Activated naive CD8-positive, alpha-beta T cell treated with anti-CD3 and anti-CD28 coated beads, Interleukin-2, amount 50 U/mL, for 24 hours (primary cell): ENCODE measurements around the gene TFCP2L1.
"Not testable (repeated sequence)": the region's sequence is repeated elsewhere in the genome, so short reads cannot be mapped to it uniquely, and the experiment has no call there.

Experiments
- ATAC-seq: fragments of 150-1000 bp; cut with Tn5 transposase; one replicate; pipeline ENCODE4 v1.10.0; 2021
- DNase-seq: peaks from one replicate; pipeline ENCODE4 v3.0.0; 2021
- H3K27ac Mint-ChIP-seq: one replicate; pipeline ENCODE4 v1.8.0; 2021; ENCODE audit warnings: mild to moderate bottlenecking, mixed read lengths
- H3K27me3 Mint-ChIP-seq: one replicate; pipeline ENCODE4 v1.8.0; 2021; ENCODE audit warnings: mixed read lengths
- H3K36me3 Mint-ChIP-seq: one replicate; pipeline ENCODE4 v1.8.0; 2021; ENCODE audit warnings: low read depth, mixed read lengths
- H3K4me1 Mint-ChIP-seq: one replicate; pipeline ENCODE4 v1.8.0; 2021; ENCODE audit warnings: mixed read lengths
- H3K4me3 Mint-ChIP-seq: one replicate; pipeline ENCODE4 v1.8.0; 2021; ENCODE audit warnings: mild to moderate bottlenecking, moderate library complexity, mixed read lengths
- H3K9me3 Mint-ChIP-seq: one replicate; pipeline ENCODE4 v1.8.0; 2021; ENCODE audit warnings: mixed read lengths

The TFCP2L1 gene

GRCh38 chr2:121236101-121236640, 48.8 kb downstream of the TFCP2L1 start:
- DNase-seq (no peak), ATAC-seq (no peak)
- Mint-ChIP-seq H3K27ac (no peak overlapping the region), H3K36me3 (no peaks in the 10 kb centered on the region), H3K4me3 (no peak overlapping the region), H3K9me3 (no peaks in the 10 kb centered on the region), H3K4me1 (no peaks in the 10 kb centered on the region), H3K27me3 (no peaks in the 10 kb centered on the region)

DNA sequence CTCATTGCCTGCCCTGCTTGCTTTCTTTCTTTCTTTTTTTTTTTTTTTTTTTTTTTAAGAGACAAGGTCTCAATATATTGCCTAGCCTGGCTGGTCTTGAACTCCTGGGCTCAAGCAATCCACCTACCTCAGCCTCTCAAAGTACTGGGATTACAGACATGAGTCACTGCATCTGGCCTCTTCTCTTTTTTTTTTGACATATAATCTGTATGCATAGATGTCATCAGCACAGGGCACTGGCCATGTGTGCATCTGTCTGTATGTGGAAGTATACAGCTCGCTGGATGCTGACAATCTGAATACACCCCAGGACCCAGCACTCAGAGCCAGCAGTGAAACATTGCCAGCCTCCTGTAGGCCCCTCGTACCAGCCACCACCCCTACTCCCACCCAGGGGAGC, 49.5 kb downstream of the TFCP2L1 start:
- H3K27me3 Mint-ChIP-seq, result no peaks in the 10 kb centered on the region
- H3K36me3 Mint-ChIP-seq, result no peaks in the 10 kb centered on the region
- ATAC-seq (no peak), DNase-seq (no peak)
- H3K4me3 Mint-ChIP-seq, result no peak overlapping the region
- no peaks in the 10 kb centered on the region for H3K9me3 Mint-ChIP-seq
- no peak overlapping the region for H3K27ac Mint-ChIP-seq
- no peaks in the 10 kb centered on the region for H3K4me1 Mint-ChIP-seq

- Mint-ChIP-seq H3K27ac (no peak overlapping the region), H3K4me1 (no peaks in the 10 kb centered on the region), H3K9me3 (no peaks in the 10 kb centered on the region), H3K4me3 (no peak overlapping the region), H3K36me3 (no peaks in the 10 kb centered on the region), H3K27me3 (no peaks in the 10 kb centered on the region)
- DNase-seq, result no peak
- no peak for ATAC-seq
Observed at GRCh38 chr2:121234791-121235190, 50.2 kb downstream of the TFCP2L1 start.

DNA sequence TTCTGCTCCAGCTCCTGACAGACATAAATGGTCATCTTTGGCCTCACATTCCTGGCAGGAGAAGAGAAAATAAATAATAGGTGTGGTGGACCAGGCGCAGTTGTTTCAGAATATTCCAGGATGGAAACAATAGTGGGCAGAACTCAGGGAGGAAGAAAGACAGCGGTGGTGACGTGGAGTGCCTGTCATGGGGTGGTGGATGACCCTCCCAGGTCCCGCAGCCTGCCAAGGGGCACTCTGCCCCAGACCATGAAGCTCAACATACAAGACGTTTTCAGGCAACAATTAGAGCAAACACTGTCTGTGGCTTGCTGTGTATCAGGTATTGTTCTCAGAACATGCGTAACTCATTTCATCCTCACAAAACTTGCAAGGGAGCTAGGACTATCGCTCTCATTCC, 50.9 kb downstream of the TFCP2L1 start:
- H3K4me3 Mint-ChIP-seq, result no peak overlapping the region

GRCh38 chr2:121233486-121234110, 51.4 kb downstream of the TFCP2L1 start:
- Mint-ChIP-seq H3K4me1 (no peaks in the 10 kb centered on the region), H3K27me3 (no peaks in the 10 kb centered on the region), H3K4me3 (no peak overlapping the region), H3K36me3 (no peaks in the 10 kb centered on the region), H3K27ac (no peak overlapping the region), H3K9me3 (no peaks in the 10 kb centered on the region)
- no peak for DNase-seq
- ATAC-seq, result no peak

More for the DNA sequence above, 50.9 kb downstream of the TFCP2L1 start:
- Mint-ChIP-seq H3K9me3 (no peaks in the 10 kb centered on the region), H3K36me3 (no peaks in the 10 kb centered on the region), H3K27ac (no peak overlapping the region), H3K4me1 (no peaks in the 10 kb centered on the region), H3K27me3 (no peaks in the 10 kb centered on the region)
- DNase-seq, result no peak
- ATAC-seq, result no peak

DNA sequence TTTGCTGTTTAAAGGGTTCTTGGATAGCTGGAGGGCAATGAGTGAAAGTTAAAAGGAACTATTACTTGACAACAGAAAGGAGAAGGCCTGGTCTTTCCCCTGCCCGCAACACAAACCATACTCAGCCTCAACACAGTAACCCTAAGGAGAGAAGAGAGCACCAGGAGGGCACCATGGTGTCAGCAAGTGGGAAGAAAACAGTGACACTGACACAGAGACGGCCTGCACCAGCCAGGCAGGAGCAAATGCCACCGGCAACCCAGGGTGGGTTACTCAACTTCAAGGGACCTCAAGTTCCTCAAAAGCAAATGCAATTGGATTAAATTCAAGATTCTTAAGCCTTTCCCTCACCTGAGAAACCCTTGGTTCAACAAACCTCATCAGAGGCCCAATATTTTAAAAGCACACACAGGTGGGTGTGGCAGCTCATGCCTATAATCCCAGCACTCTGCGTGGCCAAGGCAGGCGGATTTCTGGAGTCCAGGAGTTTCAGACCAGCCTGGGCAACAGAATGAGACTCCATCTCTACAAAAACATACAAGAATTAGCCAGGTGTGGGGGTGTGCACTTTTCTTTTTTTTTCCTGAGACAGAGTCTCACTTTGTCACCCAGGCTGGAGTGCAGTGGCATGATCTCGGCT, 52.3 kb downstream of the TFCP2L1 start:
- Mint-ChIP-seq H3K9me3 (no peaks in the 10 kb centered on the region), H3K4me3 (no peak overlapping the region), H3K36me3 (no peaks in the 10 kb centered on the region), H3K4me1 (no peaks in the 10 kb centered on the region), H3K27ac (no peak overlapping the region), H3K27me3 (no peaks in the 10 kb centered on the region)
- no peak for DNase-seq
- no peak for ATAC-seq

DNA sequence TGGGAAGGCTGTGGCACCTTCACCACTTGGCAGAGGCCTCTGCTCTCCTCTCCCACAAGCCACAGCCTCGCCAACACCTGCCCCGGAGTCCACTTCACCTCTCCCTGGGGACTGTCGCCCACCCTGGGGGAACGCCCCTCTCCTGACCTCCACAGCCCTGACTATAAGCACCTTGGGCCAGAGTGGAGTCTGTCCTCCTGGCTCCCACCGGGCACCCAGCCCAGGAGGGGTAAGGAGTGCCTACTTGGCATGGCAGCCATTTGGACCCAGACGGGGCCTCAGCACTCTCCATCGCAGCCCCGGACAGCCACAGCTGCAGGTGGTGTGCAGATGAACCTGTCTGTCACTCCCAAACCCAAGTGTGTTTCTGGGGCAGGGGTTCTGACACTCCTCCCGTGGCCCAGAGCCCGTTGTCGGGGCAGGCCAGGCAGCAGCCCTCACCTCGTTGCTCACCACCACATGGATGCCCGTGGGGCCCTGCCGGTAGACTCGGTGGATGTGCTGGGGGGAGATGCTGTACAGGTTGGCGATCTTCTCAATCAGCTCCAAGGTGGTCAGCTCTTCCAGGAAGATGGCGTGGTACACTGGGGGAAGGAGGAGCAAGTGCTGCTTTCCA, 53.5 kb downstream of the TFCP2L1 start:
- Mint-ChIP-seq H3K36me3 (no peaks in the 10 kb centered on the region), H3K4me1 (no peaks in the 10 kb centered on the region), H3K9me3 (no peaks in the 10 kb centered on the region), H3K27ac (no peak overlapping the region), H3K4me3 (no peak overlapping the region), H3K27me3 (no peaks in the 10 kb centered on the region)
- ATAC-seq, result no peak
- no peak for DNase-seq

DNA sequence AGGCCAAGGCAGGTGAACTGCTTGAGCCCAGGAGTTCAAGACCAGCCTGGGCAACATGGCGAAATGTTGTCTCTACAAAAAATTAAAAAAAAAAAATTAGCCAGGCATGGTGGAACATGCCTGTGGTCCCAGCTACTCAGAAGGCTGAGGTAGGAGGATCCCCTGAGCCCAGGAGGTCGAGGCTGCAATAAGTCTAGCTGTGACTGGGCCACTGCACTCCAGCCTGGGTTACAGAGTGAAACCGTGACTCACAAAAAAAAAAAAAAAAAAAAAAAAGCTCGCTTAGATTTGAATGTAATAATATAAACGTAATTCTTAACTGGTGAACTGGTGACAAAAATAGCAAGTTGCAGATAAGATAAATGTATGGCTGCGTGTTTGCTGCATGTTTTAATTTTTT, 56.5 kb downstream of the TFCP2L1 start:
- Mint-ChIP-seq H3K27ac (no peak overlapping the region), H3K9me3 (no peaks in the 10 kb centered on the region), H3K27me3 (no peaks in the 10 kb centered on the region), H3K4me3 (no peak overlapping the region), H3K36me3 (no peaks in the 10 kb centered on the region), H3K4me1 (no peaks in the 10 kb centered on the region)
- DNase-seq (no peak), ATAC-seq (no peak)

GRCh38 chr2:121227381-121228144, 57.4 kb downstream of the TFCP2L1 start:
- H3K4me1 Mint-ChIP-seq, H3K4me3 Mint-ChIP-seq, H3K36me3 Mint-ChIP-seq, H3K9me3 Mint-ChIP-seq, DNase-seq, H3K27ac Mint-ChIP-seq, ATAC-seq, H3K27me3 Mint-ChIP-seq: not testable (repeated sequence)

- H3K4me3 Mint-ChIP-seq, H3K27me3 Mint-ChIP-seq, H3K27ac Mint-ChIP-seq, H3K9me3 Mint-ChIP-seq, H3K4me1 Mint-ChIP-seq, DNase-seq, H3K36me3 Mint-ChIP-seq, ATAC-seq: not testable (repeated sequence)
Observed at GRCh38 chr2:121225681-121226080, 59.3 kb downstream of the TFCP2L1 start.

GRCh38 chr2:121220995-121221394, 64.0 kb downstream of the TFCP2L1 start:
- Mint-ChIP-seq H3K9me3 (no peaks in the 10 kb centered on the region), H3K4me1 (no peaks in the 10 kb centered on the region), H3K4me3 (no peak overlapping the region), H3K36me3 (no peaks in the 10 kb centered on the region), H3K27me3 (no peaks in the 10 kb centered on the region), H3K27ac (no peak overlapping the region)
- no peak for DNase-seq
- ATAC-seq, result peak; percentile 40

- DNase-seq (no peak), ATAC-seq (no peak)
- no peaks in the 10 kb centered on the region for H3K9me3 Mint-ChIP-seq
- no peak overlapping the region for H3K27ac Mint-ChIP-seq
- no peak overlapping the region for H3K4me3 Mint-ChIP-seq
- H3K36me3 Mint-ChIP-seq, result no peaks in the 10 kb centered on the region
- no peaks in the 10 kb centered on the region for H3K4me1 Mint-ChIP-seq
- H3K27me3 Mint-ChIP-seq, result no peaks in the 10 kb centered on the region
Observed at GRCh38 chr2:121219866-121220265, 65.1 kb downstream of the TFCP2L1 start.

- ATAC-seq (no peak), DNase-seq (no peak)
- Mint-ChIP-seq H3K27me3 (no peaks in the 10 kb centered on the region), H3K36me3 (no peaks in the 10 kb centered on the region), H3K4me3 (no peak overlapping the region), H3K4me1 (no peaks in the 10 kb centered on the region), H3K27ac (no peak overlapping the region), H3K9me3 (no peaks in the 10 kb centered on the region)
Observed at GRCh38 chr2:121218386-121218938, 66.5 kb downstream of the TFCP2L1 start.

GRCh38 chr2:121217627-121218026, 67.4 kb downstream of the TFCP2L1 start:
- Mint-ChIP-seq H3K4me3 (no peak overlapping the region), H3K27ac (no peak overlapping the region), H3K9me3 (no peaks in the 10 kb centered on the region), H3K4me1 (no peaks in the 10 kb centered on the region), H3K36me3 (no peaks in the 10 kb centered on the region), H3K27me3 (no peaks in the 10 kb centered on the region)
- no peak for DNase-seq
- no peak for ATAC-seq
